ENCODE results near the gene FOXP1. TPM values are rescaled to one million over a fixed set of nuclear protein-coding genes. Genes with fewer than 3 reads are reported as not detected.

FOXP1 gene
- total and polyA plus RNA-seq, 4 donors: 4.9 to 35.4 (median 32.0) TPM

DNA sequence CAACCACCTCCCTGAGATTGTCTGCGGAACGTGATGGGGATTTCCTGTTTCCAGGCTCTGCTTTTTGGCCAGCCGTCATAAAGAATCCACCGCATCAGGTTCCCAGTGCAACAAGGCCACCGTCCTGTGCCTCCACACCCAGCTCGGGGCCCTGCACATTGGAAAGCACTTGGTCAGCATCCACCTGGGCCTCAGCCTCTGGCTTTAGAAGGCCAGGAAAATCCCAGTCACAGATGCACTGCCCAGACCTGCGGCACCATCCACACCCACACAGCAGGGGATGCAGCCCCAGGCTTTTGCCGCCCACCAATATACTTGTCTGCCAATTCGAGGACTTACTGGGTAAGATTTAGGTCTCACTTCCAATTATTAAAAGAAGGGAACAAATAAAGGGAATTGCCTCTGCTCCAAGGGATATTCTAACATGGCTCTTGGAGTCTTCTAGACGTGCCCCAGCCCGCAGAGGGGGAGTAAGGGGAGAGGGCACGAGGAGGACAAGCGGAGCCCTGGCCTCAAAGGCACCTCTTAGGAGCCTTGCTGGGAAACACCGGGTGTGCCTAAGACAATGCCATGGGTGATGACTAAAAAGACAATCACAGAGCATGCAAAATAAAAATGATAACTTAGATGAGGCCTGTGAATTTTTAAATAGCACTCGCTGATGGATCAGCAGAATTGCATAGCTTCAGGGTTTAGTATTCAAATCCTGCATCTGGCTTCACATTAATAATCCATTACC lies 169.2 kb downstream of the FOXP1 start:
- WGBS: 92% methylated on average over 15 of the region's 15 CpGs
- Histone ChIP-seq H3K27ac (ENCODE audit: low read depth in 1 of 2, low read length in 2 of 2) (no peak overlapping the region), H3K27me3 (ENCODE audit: control insufficient read depth in 4 of 4, insufficient read depth in 4 of 4, low read length in 3 of 4) (no peaks in the 10 kb centered on the region), H3K4me1 (ENCODE audit: control insufficient read depth in 4 of 4, insufficient read depth in 4 of 4, low read length in 3 of 4) (peaks cover 0 to 3% (median under 1%) of the 10 kb centered on the region in 4 donors), H3K4me3 (ENCODE audit: low read depth in 1 of 3, low read length in 3 of 3) (no peak overlapping the region), H3K9me3 (ENCODE audit: control insufficient read depth in 4 of 4, low read length in 3 of 4) (no peaks in the 10 kb centered on the region), H3K36me3 (ENCODE audit: control insufficient read depth in 4 of 4, insufficient read depth in 3 of 4, low read depth in 1 of 4, low read length in 3 of 4) (no peaks in the 10 kb centered on the region), H3K9ac (ENCODE audit: low read depth in 1 of 2, low read length in 2 of 2) (no peak overlapping the region)
- TF ChIP-seq FOXA2 (IDR thresholded peaks at IDR 0.05): no peak
- DNase-seq (ENCODE audit: low spot score): no peak

GRCh38 chr3:71413572-71413971 lies 170.0 kb downstream of the FOXP1 start:
- Histone ChIP-seq H3K27me3 (ENCODE audit: control insufficient read depth in 4 of 4, insufficient read depth in 4 of 4, low read length in 3 of 4) (no peaks in the 10 kb centered on the region), H3K27ac (ENCODE audit: low read depth in 1 of 2, low read length in 2 of 2) (no peak overlapping the region), H3K4me1 (ENCODE audit: control insufficient read depth in 4 of 4, insufficient read depth in 4 of 4, low read length in 3 of 4) (peaks cover 0 to 3% (median under 1%) of the 10 kb centered on the region in 4 donors), H3K36me3 (ENCODE audit: control insufficient read depth in 4 of 4, insufficient read depth in 3 of 4, low read depth in 1 of 4, low read length in 3 of 4) (no peaks in the 10 kb centered on the region), H3K9me3 (ENCODE audit: control insufficient read depth in 4 of 4, low read length in 3 of 4) (no peaks in the 10 kb centered on the region), H3K4me3 (ENCODE audit: low read depth in 1 of 3, low read length in 3 of 3) (no peak overlapping the region), H3K9ac (ENCODE audit: low read depth in 1 of 2, low read length in 2 of 2) (no peak overlapping the region)
- DNase-seq (ENCODE audit: low spot score): no peak
- TF ChIP-seq EGR1 (IDR thresholded peaks at IDR 0.05; ENCODE audit: low read depth in 2 of 2) (no peak), JUND (IDR thresholded peaks at IDR 0.05) (no peak), RXRA (IDR thresholded peaks at IDR 0.05) (no peak), ATF3 (IDR thresholded peaks at IDR 0.05) (no peak), HNF4G (IDR thresholded peaks at IDR 0.05) (no peak), CTCF (IDR thresholded peaks at IDR 0.05; ENCODE audit: low read depth, low read length, missing input control) (no peak), NR2F2 (IDR thresholded peaks at IDR 0.05) (no peak), MAX (IDR thresholded peaks at IDR 0.05) (no peak)
- 86% methylated on average over 3 of the region's 3 CpGs for WGBS

DNA sequence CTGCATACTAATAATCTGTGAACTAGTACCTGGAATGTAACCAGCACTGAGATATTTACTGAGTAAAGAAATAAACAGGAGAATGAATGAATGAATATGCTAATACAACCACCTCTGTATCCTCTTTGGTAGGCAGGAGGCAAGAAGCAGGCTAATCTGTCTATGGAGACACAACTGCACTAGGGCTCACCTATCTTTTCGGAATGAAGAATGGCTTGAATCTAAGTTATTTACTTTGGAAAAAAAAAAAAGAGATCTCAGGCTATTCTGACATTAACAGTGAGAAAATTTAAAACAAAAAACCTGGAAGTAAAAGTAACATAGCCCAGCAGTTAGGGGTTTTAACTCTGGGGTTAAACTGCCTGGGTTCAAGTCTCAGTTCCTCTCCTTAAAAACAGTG lies 174.2 kb downstream of the FOXP1 start:
- DNase-seq (ENCODE audit: low spot score): no peak
- Histone ChIP-seq H3K36me3 (ENCODE audit: control insufficient read depth in 4 of 4, insufficient read depth in 3 of 4, low read depth in 1 of 4, low read length in 3 of 4) (no peaks in the 10 kb centered on the region), H3K27ac (ENCODE audit: low read depth in 1 of 2, low read length in 2 of 2) (no peak overlapping the region), H3K27me3 (ENCODE audit: control insufficient read depth in 4 of 4, insufficient read depth in 4 of 4, low read length in 3 of 4) (no peaks in the 10 kb centered on the region), H3K4me1 (ENCODE audit: control insufficient read depth in 4 of 4, insufficient read depth in 4 of 4, low read length in 3 of 4) (no peaks in the 10 kb centered on the region), H3K4me3 (ENCODE audit: low read depth in 1 of 3, low read length in 3 of 3) (no peak overlapping the region), H3K9me3 (ENCODE audit: control insufficient read depth in 4 of 4, low read length in 3 of 4) (no peaks in the 10 kb centered on the region), H3K9ac (ENCODE audit: low read depth in 1 of 2, low read length in 2 of 2) (no peak overlapping the region)
- TF ChIP-seq FOXA2 (IDR thresholded peaks at IDR 0.05) (no peak), SP1 (IDR thresholded peaks at IDR 0.05) (no peak), FOXA1 (IDR thresholded peaks at IDR 0.05) (no peak), RXRA (IDR thresholded peaks at IDR 0.05) (no peak), ZBTB33 (IDR thresholded peaks at IDR 0.05) (no peak), JUND (IDR thresholded peaks at IDR 0.05) (no peak), GABPA (IDR thresholded peaks at IDR 0.05 in 1 of 2, conservative IDR thresholded peaks at IDR 0.05 in 1 of 2) (no peak), CTCF (IDR thresholded peaks at IDR 0.05; ENCODE audit: low read depth, low read length, missing input control) (no peak), ATF3 (IDR thresholded peaks at IDR 0.05) (no peak)
- WGBS: 91% methylated on average over 1 of the region's 1 CpG
